ENCODE results near the gene MIPEP.

Gene MIPEP

GRCh38 chr13:23855360-23855759, 33.8 kb downstream of the MIPEP start:
- in situ Hi-C loops (cut with MboI; ENCODE audit: low sequenced_read_pairs), result no loop called here

GRCh38 chr13:23852351-23852750, 36.8 kb downstream of the MIPEP start:
- in situ Hi-C loops (cut with MboI; ENCODE audit: low sequenced_read_pairs), result no loop called here

GRCh38 chr13:23851106-23851505, 38.1 kb downstream of the MIPEP start:
- in situ Hi-C loops (cut with MboI; ENCODE audit: low sequenced_read_pairs), result no loop called here

- in situ Hi-C loops (cut with MboI; ENCODE audit: low sequenced_read_pairs), result no loop called here
Measured at GRCh38 chr13:23850134-23850533, 39.1 kb downstream of the MIPEP start.

- in situ Hi-C loops (cut with MboI; ENCODE audit: low sequenced_read_pairs), result no loop called here
Measured at GRCh38 chr13:23849670-23850069, 39.5 kb downstream of the MIPEP start.

- in situ Hi-C loops (cut with MboI; ENCODE audit: low sequenced_read_pairs), result no loop called here
Measured at GRCh38 chr13:23848646-23849141, 40.5 kb downstream of the MIPEP start.

GRCh38 chr13:23848019-23848418, 41.2 kb downstream of the MIPEP start:
- in situ Hi-C loops (cut with MboI; ENCODE audit: low sequenced_read_pairs), result no loop called here

GRCh38 chr13:23847497-23847896, 41.7 kb downstream of the MIPEP start:
- in situ Hi-C loops (cut with MboI; ENCODE audit: low sequenced_read_pairs), result no loop called here

- in situ Hi-C loops (cut with MboI; ENCODE audit: low sequenced_read_pairs), result no loop called here
Measured at GRCh38 chr13:23845105-23845725, 44.0 kb downstream of the MIPEP start.

GRCh38 chr13:23844132-23844531, 45.1 kb downstream of the MIPEP start:
- in situ Hi-C loops (cut with MboI; ENCODE audit: low sequenced_read_pairs), result no loop called here

- in situ Hi-C loops (cut with MboI; ENCODE audit: low sequenced_read_pairs), result no loop called here
Measured at GRCh38 chr13:23843436-23843835, 45.8 kb downstream of the MIPEP start.

- in situ Hi-C loops (cut with MboI; ENCODE audit: low sequenced_read_pairs), result no loop called here
Measured at GRCh38 chr13:23842406-23842805, 46.8 kb downstream of the MIPEP start.

GRCh38 chr13:23833733-23834611, 55.2 kb downstream of the MIPEP start:
- in situ Hi-C loops (cut with MboI; ENCODE audit: low sequenced_read_pairs), result no loop called here

- in situ Hi-C loops (cut with MboI; ENCODE audit: low sequenced_read_pairs), result no loop called here
Measured at GRCh38 chr13:23828866-23829265, 60.3 kb downstream of the MIPEP start.

- in situ Hi-C loops (cut with MboI; ENCODE audit: low sequenced_read_pairs), result no loop called here
Measured at GRCh38 chr13:23828086-23828485, 61.1 kb downstream of the MIPEP start.

GRCh38 chr13:23825179-23825578, 64.0 kb downstream of the MIPEP start:
- in situ Hi-C loops (cut with MboI; ENCODE audit: low sequenced_read_pairs), result no loop called here

GRCh38 chr13:23824371-23824770, 64.8 kb downstream of the MIPEP start:
- in situ Hi-C loops (cut with MboI; ENCODE audit: low sequenced_read_pairs), result no loop called here

GRCh38 chr13:23822252-23822824, 66.9 kb downstream of the MIPEP start:
- in situ Hi-C loops (cut with MboI; ENCODE audit: low sequenced_read_pairs), result no loop called here

GRCh38 chr13:23820530-23820929, 68.7 kb downstream of the MIPEP start:
- in situ Hi-C loops (cut with MboI; ENCODE audit: low sequenced_read_pairs), result no loop called here

GRCh38 chr13:23817830-23818229, 71.4 kb downstream of the MIPEP start:
- in situ Hi-C loops (cut with MboI; ENCODE audit: low sequenced_read_pairs), result no loop called here

GRCh38 chr13:23817136-23817535, 72.1 kb downstream of the MIPEP start:
- in situ Hi-C loops (cut with MboI; ENCODE audit: low sequenced_read_pairs), result no loop called here

- in situ Hi-C loops (cut with MboI; ENCODE audit: low sequenced_read_pairs), result no loop called here
Measured at GRCh38 chr13:23813635-23814034, 75.6 kb downstream of the MIPEP start.

Data from hTERT RPE-1 (cell line).